DMS153 (cell line): ENCODE data around the gene TSPAN15.

Experiments used
- DNase-seq: peaks from one replicate; lab custom pipeline; 2025; lab: John Stamatoyannopoulos, UW

TSPAN15 gene

DNA sequence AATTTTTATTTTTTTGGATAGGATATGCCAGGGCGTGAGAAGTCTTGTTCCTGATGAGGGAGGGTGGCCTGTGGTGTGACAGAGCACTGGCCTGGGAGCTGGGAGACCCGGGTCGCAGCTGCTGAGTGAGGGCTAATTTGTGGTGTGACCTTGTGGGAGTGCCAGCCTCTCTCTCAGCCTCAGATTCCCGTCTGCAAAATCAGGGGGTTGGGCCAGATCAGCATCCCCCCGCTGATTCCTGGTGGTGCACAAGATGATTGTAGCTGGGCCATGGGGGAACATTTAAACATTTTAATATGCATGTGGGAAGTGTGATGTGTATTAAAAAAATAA lies 14.9 kb downstream of the TSPAN15 start:
- DNase-seq, result no peak

DNA sequence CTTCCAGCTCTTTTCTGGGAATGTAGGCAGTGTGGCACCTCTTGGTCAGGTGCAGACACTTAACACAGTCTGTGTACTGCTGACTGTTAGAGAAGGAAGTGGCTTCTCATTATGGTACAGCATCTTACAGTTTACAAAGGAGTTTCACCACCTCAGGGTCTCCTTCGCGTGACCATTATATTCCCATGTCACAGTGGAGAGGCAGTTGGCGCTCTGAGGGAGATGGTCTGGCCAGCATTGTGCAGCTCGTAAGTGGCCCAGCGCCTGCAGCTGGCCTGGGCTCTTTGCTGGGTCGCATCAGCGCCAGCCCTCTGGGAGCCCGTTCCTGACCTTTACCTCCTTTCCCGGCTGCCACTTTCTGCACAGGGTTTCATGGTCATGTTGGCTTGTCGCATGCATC lies 15.4 kb downstream of the TSPAN15 start:
- no peak for DNase-seq

- DNase-seq, result no peak
Measured at GRCh38 chr10:69467928-69468750, 16.9 kb downstream of the TSPAN15 start.

- no peak for DNase-seq
Measured at GRCh38 chr10:69468751-69469089, 17.5 kb downstream of the TSPAN15 start.

- DNase-seq, result no peak
Measured at GRCh38 chr10:69469976-69470375, 18.7 kb downstream of the TSPAN15 start.

GRCh38 chr10:69470463-69471384 lies 19.5 kb downstream of the TSPAN15 start:
- DNase-seq, result no peak

DNA sequence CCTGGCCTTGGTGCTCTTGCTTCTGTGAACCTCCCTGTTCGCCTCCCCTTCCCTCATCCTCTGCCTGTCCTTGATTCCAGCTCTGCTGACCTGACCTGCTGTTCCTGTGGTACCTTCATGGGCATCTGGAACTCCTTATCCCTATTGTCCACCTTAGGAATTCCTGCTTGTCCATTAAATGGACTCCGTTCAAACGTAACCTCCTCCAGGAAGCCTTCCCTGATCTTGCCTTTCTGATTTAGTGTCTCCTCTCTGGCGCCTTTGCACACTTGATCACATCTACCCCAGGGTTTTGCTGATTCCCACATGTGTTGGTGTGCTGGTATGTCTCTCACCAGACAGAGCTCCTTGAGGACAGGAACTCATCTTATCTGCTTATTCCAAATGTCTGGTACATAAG lies 20.9 kb downstream of the TSPAN15 start:
- DNase-seq, result no peak

DNA sequence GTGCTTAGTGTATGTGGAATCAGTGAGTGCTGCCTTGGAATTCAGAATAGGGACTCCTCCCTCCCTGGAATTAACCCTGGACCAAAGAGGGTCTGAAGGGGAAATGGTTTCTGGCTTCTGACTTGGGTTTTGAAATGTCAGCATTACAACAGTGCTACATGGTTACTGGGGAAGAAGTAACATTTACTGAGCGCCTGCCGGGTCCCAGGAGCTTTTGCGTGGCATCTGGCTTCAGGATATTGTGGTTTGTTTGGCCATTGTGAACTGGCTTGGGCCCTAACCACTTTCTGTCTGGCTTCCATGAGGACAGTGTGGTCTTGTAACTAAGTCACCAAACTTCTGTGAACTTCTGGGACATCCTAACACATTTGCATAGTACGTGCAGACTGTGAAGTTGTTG lies 21.3 kb downstream of the TSPAN15 start:
- no peak for DNase-seq

- DNase-seq, result no peak
Measured at GRCh38 chr10:69473304-69473990, 22.2 kb downstream of the TSPAN15 start.

- DNase-seq, result no peak
Measured at GRCh38 chr10:69474742-69475432, 23.6 kb downstream of the TSPAN15 start.

GRCh38 chr10:69475433-69475830 lies 24.2 kb downstream of the TSPAN15 start:
- DNase-seq, result no peak

DNA sequence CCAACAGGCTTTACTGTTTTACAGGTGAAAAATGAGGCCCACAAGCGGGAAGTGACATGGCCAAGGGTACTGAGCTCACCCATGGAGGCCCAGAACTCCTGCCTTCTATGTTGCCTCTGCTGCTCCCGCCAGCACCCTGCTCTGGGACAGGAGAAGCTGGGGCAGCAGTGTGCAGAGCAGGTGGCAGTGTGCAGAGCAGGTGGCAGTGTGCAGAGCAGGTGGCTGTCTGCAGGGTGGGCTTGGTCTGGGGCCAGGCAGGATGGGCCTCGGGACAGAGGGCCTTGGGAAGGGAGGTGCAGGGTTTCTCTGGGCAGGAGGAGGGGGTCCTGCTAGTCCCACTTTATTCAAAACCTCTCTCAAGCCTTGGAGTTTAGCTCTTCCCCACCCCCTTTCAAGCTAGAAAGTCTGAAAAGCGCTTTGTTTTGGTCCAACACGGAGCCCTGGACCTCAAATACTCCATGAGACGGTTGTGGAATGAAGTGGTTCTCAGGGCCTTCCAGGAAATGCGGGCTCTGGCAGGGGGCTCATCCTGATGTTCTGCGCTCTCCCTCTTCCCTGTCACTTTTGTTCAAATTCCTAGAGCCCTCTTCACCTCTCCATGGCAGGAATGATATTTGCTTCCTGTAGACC lies 26.8 kb downstream of the TSPAN15 start:
- no peak for DNase-seq

- peak; percentile 51 for DNase-seq
Measured at GRCh38 chr10:69479240-69480067, 28.2 kb downstream of the TSPAN15 start.

- DNase-seq, result no peak
Measured at GRCh38 chr10:69480068-69480412, 28.8 kb downstream of the TSPAN15 start.

- no peak for DNase-seq
Measured at GRCh38 chr10:69481305-69481704, 30.0 kb downstream of the TSPAN15 start.

DNA sequence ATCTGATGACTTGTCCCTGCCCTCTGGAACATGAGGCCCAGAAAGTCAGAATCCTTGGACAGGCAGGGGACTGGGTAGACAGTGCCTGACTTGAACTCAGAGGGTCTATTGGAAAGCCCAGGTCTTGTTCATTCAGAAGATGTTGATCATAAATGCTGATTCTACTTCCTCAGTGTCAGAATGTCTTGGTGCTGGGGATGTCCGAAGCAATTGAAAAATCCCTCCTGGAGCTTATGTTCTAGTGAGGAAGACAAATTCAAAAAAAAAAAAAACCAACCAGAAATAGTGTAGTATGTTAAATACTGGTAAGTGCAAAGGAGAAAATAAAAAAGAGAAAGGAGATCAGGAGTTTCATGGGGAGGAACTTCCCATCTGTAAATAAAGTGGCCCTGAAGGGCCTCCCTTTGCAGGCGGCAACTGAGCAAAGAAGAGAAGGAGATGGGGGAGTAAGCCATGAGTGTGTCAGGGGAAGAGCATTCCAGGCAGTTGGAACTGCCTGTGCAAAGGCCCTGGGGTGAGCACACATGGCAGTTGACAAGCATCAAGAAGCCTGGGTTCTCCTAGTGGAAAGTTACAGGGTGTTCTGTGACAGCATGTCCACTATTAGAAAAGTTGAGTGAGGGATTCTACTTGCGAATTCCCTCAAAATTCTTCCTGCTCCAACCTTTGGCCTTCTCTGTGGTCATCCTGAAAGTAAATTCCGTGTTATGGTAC lies 30.7 kb downstream of the TSPAN15 start:
- no peak for DNase-seq

DNA sequence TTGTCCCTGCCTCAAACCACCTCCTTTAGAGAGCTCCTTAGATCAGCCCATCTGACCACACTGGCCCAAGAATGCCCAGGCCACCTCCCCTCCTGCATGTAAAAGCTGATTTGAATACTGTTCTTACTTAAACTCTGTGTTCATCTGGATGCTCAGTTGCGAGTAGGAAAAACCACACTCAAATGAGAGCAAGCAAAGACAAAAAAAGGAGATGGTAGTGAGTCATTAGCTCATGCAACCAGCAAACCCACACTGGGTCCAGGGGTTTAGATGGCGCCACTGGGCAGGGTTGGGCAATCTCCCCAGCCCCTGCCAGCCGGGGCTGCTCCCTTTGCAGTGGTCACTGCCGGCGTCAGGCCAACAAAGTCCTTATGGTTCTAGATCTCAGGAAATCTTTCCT lies 32.7 kb downstream of the TSPAN15 start:
- DNase-seq, result no peak

- no peak for DNase-seq
Measured at GRCh38 chr10:69484736-69485135, 33.5 kb downstream of the TSPAN15 start.

GRCh38 chr10:69486922-69487730 lies 35.9 kb downstream of the TSPAN15 start:
- DNase-seq, result no peak
